Esophagus mucosa (tissue), 1 donor: ENCODE results near the gene OR2T11. TPM values are rescaled to one million over a fixed set of nuclear protein-coding genes. Genes with fewer than 3 reads are reported as not detected.
"Not testable (repeated sequence)": the region's sequence is repeated elsewhere in the genome, so short reads cannot be mapped to it uniquely, and the experiment has no call there.

ENCODE experiments used
- ATAC-seq: fragments of 200-7000 bp; cut with Tn5 transposase; one replicate; pipeline ENCODE4 v1.9.1; 2020
- total RNA-seq: library from RNA; stranded (reverse); gene quantifications from one replicate; pipeline ENCODE4 v1.2.4, GENCODE V29; 2023
- donor health status: DM: yes; HTN: yes; CAD: no.

The OR2T11 gene
- total RNA-seq = not detected

- ATAC-seq = not testable (repeated sequence)
Observed at GRCh38 chr1:248634991-248635390, at the start of gene OR2T11. Gene OR2T11 (minus strand): TSS chr1:248635091. CDS start chr1:248627128, 7,963 bp downstream.

- no peak for ATAC-seq
Observed at GRCh38 chr1:248681651-248682050, 46.8 kb upstream of the OR2T11 start.

- ATAC-seq = no peak
Observed at GRCh38 chr1:248670003-248670402, 35.1 kb upstream of the OR2T11 start.

GRCh38 chr1:248663453-248664328 lies 28.8 kb upstream of the OR2T11 start:
- not testable (repeated sequence) for ATAC-seq

GRCh38 chr1:248656797-248657196 lies 21.9 kb upstream of the OR2T11 start:
- ATAC-seq = not testable (repeated sequence)

GRCh38 chr1:248655354-248655753 lies 20.5 kb upstream of the OR2T11 start, which contains the start of gene OR2T27:
Gene OR2T27 (minus strand): TSS chr1:248655528. CDS start chr1:248650884, 4,644 bp downstream.
- not testable (repeated sequence) for ATAC-seq

- not testable (repeated sequence) for ATAC-seq
Observed at GRCh38 chr1:248648770-248649536, 14.1 kb upstream of the OR2T11 start.

- ATAC-seq = not testable (repeated sequence)
Observed at GRCh38 chr1:248645178-248645577, 10.3 kb upstream of the OR2T11 start, which contains the start of gene OR2T35. Gene OR2T35 (minus strand): TSS chr1:248645278. CDS start chr1:248639258, 6,020 bp downstream.

- ATAC-seq = not testable (repeated sequence)
Observed at GRCh38 chr1:248642971-248643651, 8.2 kb upstream of the OR2T11 start.

- ATAC-seq = not testable (repeated sequence)
Observed at GRCh38 chr1:248641583-248641982, 6.7 kb upstream of the OR2T11 start.

- not testable (repeated sequence) for ATAC-seq
Observed at GRCh38 chr1:248640906-248641305, 6.0 kb upstream of the OR2T11 start.

GRCh38 chr1:248639652-248640051 lies 4.8 kb upstream of the OR2T11 start:
- not testable (repeated sequence) for ATAC-seq

- ATAC-seq = not testable (repeated sequence)
Observed at GRCh38 chr1:248636612-248637011, 1.7 kb upstream of the OR2T11 start.

GRCh38 chr1:248631354-248632008 lies 3.4 kb downstream of the OR2T11 start:
- no peak for ATAC-seq

GRCh38 chr1:248630551-248630950 lies 4.3 kb downstream of the OR2T11 start:
- ATAC-seq = no peak

- ATAC-seq = no peak
Observed at GRCh38 chr1:248627971-248628844, 6.7 kb downstream of the OR2T11 start.

GRCh38 chr1:248625971-248626370 lies 8.9 kb downstream of the OR2T11 start:
- ATAC-seq = no peak

- no peak for ATAC-seq
Observed at GRCh38 chr1:248625166-248625565, 9.7 kb downstream of the OR2T11 start.

- ATAC-seq = peak; percentile 75
Observed at GRCh38 chr1:248622570-248623001, 12.3 kb downstream of the OR2T11 start.

GRCh38 chr1:248621770-248622169 lies 13.1 kb downstream of the OR2T11 start:
- ATAC-seq = no peak

GRCh38 chr1:248618878-248619277 lies 16.0 kb downstream of the OR2T11 start:
- ATAC-seq = no peak
